PC-3 (cell line): Measurements from ENCODE around the gene LASP1NB.

Experiments
- ATAC-seq: fragments of 200-7000 bp; cut with Tn5 transposase; 2 replicates; pipeline ENCODE4 v1.9.1; 2020; ENCODE audit warnings: mild to moderate bottlenecking, moderate library complexity
- BruUV-seq: library from RNA; stranded (reverse); fragments of 400-500 nt; replicated peaks from 2 replicates; lab custom pipeline; 2021; lab: Mats Ljungman, UMichigan
- CTCF ChIA-PET: fragments of 300-600 bp; sonication (Branson Sonifier 250); formaldehyde crosslinking; loops from one replicate; lab custom pipeline; 2022; ENCODE audit warnings: antibody characterized with exemption; lab: Charles Lee
- POLR2A ChIA-PET: fragments of 300-600 bp; sonication (Branson Sonifier 250); formaldehyde crosslinking; loops from one replicate; lab custom pipeline; 2022; ENCODE audit warnings: antibody characterized with exemption; ENCODE audit not compliant: unreplicated experiment; lab: Charles Lee
- DNase-seq: peaks from one replicate; pipeline ENCODE4 v3.0.0-alpha.2; 2015
- H2AFZ ChIP-seq: fragments of 300-600 bp; sonication (generic); 2 replicates; pipeline ENCODE4 v1.6.0; 2016; ENCODE audit warnings: antibody characterized with exemption, low read length
- H3F3A ChIP-seq: fragments of 300-600 bp; sonication (generic); one replicate; pipeline ENCODE4 v1.6.0; 2017; ENCODE audit warnings: antibody characterized with exemption, low read length, control low read depth, mild to moderate bottlenecking; ENCODE audit not compliant: unreplicated experiment
- H3K27ac ChIP-seq: fragments of 300-600 bp; sonication (generic); 2 replicates; pipeline ENCODE4 v1.5.1; 2016; ENCODE audit warnings: mild to moderate bottlenecking, low read length
- H3K27me3 ChIP-seq: fragments of 300-600 bp; sonication (generic); 2 replicates; pipeline ENCODE4 v1.6.1; 2016; ENCODE audit warnings: low read length, mixed read lengths
- H3K36me3 ChIP-seq: fragments of 300-600 bp; sonication (generic); 2 replicates; pipeline ENCODE4 v1.6.1; 2016; ENCODE audit warnings: low read depth, mixed run types, low read length, mixed read lengths
- H3K4me1 ChIP-seq: fragments of 300-600 bp; sonication (generic); 2 replicates; pipeline ENCODE4 v1.5.1; 2016; ENCODE audit warnings: low read length; ENCODE audit not compliant: insufficient read depth
- H3K4me2 ChIP-seq: fragments of 300-600 bp; sonication (generic); 2 replicates; pipeline ENCODE4 v1.6.0; 2016; ENCODE audit warnings: low read length
- H3K4me3 ChIP-seq: fragments of 300-600 bp; sonication (generic); 2 replicates; pipeline ENCODE4 v1.5.1; 2016; ENCODE audit warnings: mild to moderate bottlenecking, low read length, mixed read lengths
- H3K79me2 ChIP-seq: fragments of 300-600 bp; sonication (generic); 2 replicates; pipeline ENCODE4 v1.6.1; 2017; ENCODE audit warnings: low read length, mixed read lengths
- H3K9ac ChIP-seq: fragments of 300-600 bp; sonication (generic); 2 replicates; pipeline ENCODE4 v1.6.0; 2016; ENCODE audit warnings: mild to moderate bottlenecking, low read length
- H3K9me2 ChIP-seq: fragments of 300-600 bp; sonication (generic); replicated peaks from 2 replicates; pipeline ENCODE4 v1.6.1; 2016; ENCODE audit warnings: mixed run types, low read length, mixed read lengths
- H3K9me3 ChIP-seq: fragments of 300-600 bp; sonication (generic); 2 replicates; pipeline ENCODE4 v1.6.1; 2016; ENCODE audit warnings: low read length, mixed read lengths
- H4K20me1 ChIP-seq: fragments of 300-600 bp; sonication (generic); 2 replicates; pipeline ENCODE4 v1.6.1; 2016; ENCODE audit warnings: low read length, mixed read lengths
- EZH2 ChIP-seq: fragments of 300-600 bp; sonication (generic); IDR thresholded peaks from one replicate; pipeline ENCODE4 v1.6.1; 2017; ENCODE audit warnings: antibody characterized with exemption, mild to moderate bottlenecking, low read length; ENCODE audit not compliant: unreplicated experiment
- EZH2phosphoT487 ChIP-seq: fragments of 300-600 bp; sonication (generic); IDR thresholded peaks from 2 replicates; pipeline ENCODE4 v1.6.1; 2018; ENCODE audit warnings: mild to moderate bottlenecking, antibody characterized with exemption, low read length, borderline replicate concordance
- intact Hi-C: fragments of 100-400 bp; cut with micrococcal nuclease; formaldehyde crosslinking; loops from 2 replicates; pipeline ENCODE4 v1.9.0; 2023
- TF ChIP-seq, protein P1 (sequence below): fragments of 300-600 bp; sonication (generic); conservative IDR thresholded peaks from 2 replicates; pipeline ENCODE4 v1.5.1; 2017; ENCODE audit warnings: antibody characterized with exemption, low read depth, mild to moderate bottlenecking, low read length

Gene LASP1NB

DNA sequence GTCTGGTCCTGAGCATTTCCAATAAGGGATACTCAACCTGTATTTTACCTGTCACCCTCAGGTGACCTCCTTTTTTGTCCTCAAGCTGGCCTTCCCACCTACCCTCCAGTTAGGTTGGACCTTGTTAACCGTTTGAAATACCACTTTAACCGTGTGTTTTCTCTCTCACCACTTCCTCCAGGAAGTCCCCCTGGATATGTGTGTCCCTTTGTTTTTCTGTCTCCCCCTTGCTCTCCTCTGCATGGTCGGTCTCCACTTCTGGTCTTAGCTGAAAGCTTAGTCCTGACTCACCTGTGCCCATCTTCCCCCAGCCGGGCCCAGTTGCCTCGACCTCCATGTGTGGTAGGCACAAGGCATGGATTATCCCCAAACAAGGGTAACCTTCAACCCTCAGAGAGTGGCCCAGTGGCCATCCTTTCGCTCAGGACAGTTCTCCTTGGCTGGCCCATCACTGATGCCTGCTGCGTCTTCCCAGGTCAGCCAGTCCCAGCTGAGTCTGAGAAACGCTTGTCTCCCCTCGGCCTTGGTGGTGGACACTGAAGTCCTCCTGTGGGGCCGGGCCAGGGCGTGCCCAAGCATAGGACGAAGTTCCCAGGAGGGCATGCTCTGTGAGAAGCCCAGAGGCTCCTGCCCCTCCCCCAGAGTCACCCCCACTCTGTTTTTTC, 35.5 kb upstream of the LASP1NB start:
- Histone ChIP-seq H3K27me3 (no peaks in the 10 kb centered on the region), H3F3A (no peaks in the 10 kb centered on the region), H4K20me1 (no peaks in the 10 kb centered on the region), H3K4me2 (no peak overlapping the region), H2AFZ (no peak overlapping the region), H3K4me1 (no peaks in the 10 kb centered on the region), H3K27ac (no peak overlapping the region), H3K36me3 (no peaks in the 10 kb centered on the region; the same call in 1 of the 2 replicates), H3K9me2 (no peaks in the 10 kb centered on the region), H3K9ac (no peak overlapping the region), H3K79me2 (peaks cover 26% of the 10 kb centered on the region), H3K9me3 (no peaks in the 10 kb centered on the region), H3K4me3 (no peak overlapping the region)
- POLR2A ChIA-PET: no interaction called here
- CTCF ChIA-PET: no interaction called here
- ATAC-seq (no peak), DNase-seq (no peak)
- intact Hi-C loops: no loop called here
- TF ChIP-seq EZH2: no peak
- TF ChIP-seq EZH2phosphoT487: no peak
- TF ChIP-seq, protein P1, sequence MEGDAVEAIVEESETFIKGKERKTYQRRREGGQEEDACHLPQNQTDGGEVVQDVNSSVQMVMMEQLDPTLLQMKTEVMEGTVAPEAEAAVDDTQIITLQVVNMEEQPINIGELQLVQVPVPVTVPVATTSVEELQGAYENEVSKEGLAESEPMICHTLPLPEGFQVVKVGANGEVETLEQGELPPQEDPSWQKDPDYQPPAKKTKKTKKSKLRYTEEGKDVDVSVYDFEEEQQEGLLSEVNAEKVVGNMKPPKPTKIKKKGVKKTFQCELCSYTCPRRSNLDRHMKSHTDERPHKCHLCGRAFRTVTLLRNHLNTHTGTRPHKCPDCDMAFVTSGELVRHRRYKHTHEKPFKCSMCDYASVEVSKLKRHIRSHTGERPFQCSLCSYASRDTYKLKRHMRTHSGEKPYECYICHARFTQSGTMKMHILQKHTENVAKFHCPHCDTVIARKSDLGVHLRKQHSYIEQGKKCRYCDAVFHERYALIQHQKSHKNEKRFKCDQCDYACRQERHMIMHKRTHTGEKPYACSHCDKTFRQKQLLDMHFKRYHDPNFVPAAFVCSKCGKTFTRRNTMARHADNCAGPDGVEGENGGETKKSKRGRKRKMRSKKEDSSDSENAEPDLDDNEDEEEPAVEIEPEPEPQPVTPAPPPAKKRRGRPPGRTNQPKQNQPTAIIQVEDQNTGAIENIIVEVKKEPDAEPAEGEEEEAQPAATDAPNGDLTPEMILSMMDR: no peak
- BruUV-seq: no TSS peak

DNA sequence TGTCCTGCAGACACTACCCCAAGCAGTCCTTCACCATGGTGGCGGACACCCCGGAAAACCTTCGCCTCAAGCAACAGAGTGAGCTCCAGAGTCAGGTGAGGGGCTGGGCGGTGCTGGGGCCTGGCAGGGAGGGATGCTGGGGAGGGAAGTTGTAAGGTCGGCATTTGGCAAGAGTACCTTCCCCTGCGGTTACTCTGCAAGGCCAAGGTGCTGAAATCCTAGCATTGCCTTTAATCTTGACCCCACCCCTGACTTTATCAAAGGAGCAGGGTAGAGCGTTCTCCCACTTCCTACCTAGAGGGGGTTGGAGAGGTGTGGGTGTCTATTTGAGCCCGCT, 35.0 kb upstream of the LASP1NB start:
- Histone ChIP-seq H4K20me1 (no peaks in the 10 kb centered on the region), H3K27me3 (no peaks in the 10 kb centered on the region), H3K9me2 (no peaks in the 10 kb centered on the region), H3F3A (no peaks in the 10 kb centered on the region), H3K4me1 (no peaks in the 10 kb centered on the region), H3K9ac (no peak overlapping the region), H3K4me3 (no peak overlapping the region), H2AFZ (no peak overlapping the region), H3K9me3 (no peaks in the 10 kb centered on the region), H3K36me3 (no peaks in the 10 kb centered on the region; the same call in 1 of the 2 replicates), H3K27ac (no peak overlapping the region), H3K4me2 (no peak overlapping the region), H3K79me2 (peaks cover 21% of the 10 kb centered on the region)
- BruUV-seq: no TSS peak
- ChIA-PET POLR2A (no interaction called here), CTCF (no interaction called here)
- ATAC-seq (no peak), DNase-seq (no peak)
- intact Hi-C loops: no loop called here
- no peak for TF ChIP-seq EZH2phosphoT487
- TF ChIP-seq, protein P1: no peak
- no peak for TF ChIP-seq EZH2

DNA sequence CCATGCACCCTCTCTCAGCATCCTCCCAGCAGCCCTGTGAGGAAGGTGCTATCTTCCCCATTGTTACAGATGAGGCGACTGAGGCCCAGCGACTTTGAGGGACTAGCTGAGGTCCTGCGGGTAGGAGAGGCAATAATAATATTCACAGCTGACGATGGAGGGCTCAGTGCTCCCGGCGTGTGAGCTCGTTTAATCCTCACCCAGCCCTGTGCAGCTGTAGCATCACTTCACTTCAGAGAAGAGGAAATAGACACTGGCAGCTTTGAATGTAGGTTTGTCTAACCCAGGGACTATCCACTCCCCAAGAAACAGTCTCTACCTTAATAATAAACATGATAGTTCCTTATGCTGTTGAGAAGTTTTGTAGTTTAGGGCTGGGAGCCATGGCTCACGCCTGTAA, 34.0 kb upstream of the LASP1NB start:
- DNase-seq (no peak), ATAC-seq (no peak)
- H2AFZ ChIP-seq: no peak overlapping the region
- peaks cover 10% of the 10 kb centered on the region for H3K79me2 ChIP-seq
- H4K20me1 ChIP-seq: no peaks in the 10 kb centered on the region
- H3K36me3 ChIP-seq: no peaks in the 10 kb centered on the region; the same call in 1 of the 2 replicates
- no peaks in the 10 kb centered on the region for H3K27me3 ChIP-seq
- no peaks in the 10 kb centered on the region for H3K9me2 ChIP-seq
- no peak overlapping the region for H3K27ac ChIP-seq
- no TSS peak for BruUV-seq
- H3K4me1 ChIP-seq: no peaks in the 10 kb centered on the region
- TF ChIP-seq EZH2: no peak
- TF ChIP-seq, protein P1: no peak
- TF ChIP-seq EZH2phosphoT487: no peak
- ChIA-PET CTCF (no interaction called here), POLR2A (no interaction called here)
- H3K9me3 ChIP-seq: no peaks in the 10 kb centered on the region
- H3K4me2 ChIP-seq: no peak overlapping the region
- no peak overlapping the region for H3K4me3 ChIP-seq
- intact Hi-C loops: no loop called here
- no peaks in the 10 kb centered on the region for H3F3A ChIP-seq
- H3K9ac ChIP-seq: no peak overlapping the region
